Measurements from ENCODE around the gene IGF2BP3.

DNA sequence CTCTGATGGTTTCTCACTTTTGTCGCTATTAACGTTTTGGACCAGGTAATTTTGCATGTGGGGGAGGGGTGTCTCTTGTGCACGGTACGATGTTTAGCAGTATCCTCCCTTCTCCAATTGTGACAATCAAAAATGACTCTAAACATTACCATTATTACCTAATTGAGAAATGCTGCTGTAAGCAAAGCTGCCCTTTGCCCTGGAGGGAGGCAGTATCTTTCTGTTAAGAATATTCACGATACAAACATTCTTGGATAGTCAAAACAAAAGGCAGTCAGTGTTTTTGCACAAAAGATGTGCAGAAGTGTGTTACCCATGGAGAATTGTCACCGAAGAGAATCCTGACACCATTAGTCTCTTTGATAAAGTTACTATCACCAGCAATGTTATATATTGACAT is 161.5 kb downstream of the IGF2BP3 start:
- no peak for TF ChIP-seq POLR2A (IDR thresholded peaks at IDR 0.05)
- TF ChIP-seq, protein P1, sequence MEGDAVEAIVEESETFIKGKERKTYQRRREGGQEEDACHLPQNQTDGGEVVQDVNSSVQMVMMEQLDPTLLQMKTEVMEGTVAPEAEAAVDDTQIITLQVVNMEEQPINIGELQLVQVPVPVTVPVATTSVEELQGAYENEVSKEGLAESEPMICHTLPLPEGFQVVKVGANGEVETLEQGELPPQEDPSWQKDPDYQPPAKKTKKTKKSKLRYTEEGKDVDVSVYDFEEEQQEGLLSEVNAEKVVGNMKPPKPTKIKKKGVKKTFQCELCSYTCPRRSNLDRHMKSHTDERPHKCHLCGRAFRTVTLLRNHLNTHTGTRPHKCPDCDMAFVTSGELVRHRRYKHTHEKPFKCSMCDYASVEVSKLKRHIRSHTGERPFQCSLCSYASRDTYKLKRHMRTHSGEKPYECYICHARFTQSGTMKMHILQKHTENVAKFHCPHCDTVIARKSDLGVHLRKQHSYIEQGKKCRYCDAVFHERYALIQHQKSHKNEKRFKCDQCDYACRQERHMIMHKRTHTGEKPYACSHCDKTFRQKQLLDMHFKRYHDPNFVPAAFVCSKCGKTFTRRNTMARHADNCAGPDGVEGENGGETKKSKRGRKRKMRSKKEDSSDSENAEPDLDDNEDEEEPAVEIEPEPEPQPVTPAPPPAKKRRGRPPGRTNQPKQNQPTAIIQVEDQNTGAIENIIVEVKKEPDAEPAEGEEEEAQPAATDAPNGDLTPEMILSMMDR (IDR thresholded peaks at IDR 0.05) = no peak
